Measurements from ENCODE around the gene LAP3.
"Not testable (repeated sequence)": the region's sequence is repeated elsewhere in the genome, so short reads cannot be mapped to it uniquely, and the experiment has no call there.

Gene LAP3

DNA sequence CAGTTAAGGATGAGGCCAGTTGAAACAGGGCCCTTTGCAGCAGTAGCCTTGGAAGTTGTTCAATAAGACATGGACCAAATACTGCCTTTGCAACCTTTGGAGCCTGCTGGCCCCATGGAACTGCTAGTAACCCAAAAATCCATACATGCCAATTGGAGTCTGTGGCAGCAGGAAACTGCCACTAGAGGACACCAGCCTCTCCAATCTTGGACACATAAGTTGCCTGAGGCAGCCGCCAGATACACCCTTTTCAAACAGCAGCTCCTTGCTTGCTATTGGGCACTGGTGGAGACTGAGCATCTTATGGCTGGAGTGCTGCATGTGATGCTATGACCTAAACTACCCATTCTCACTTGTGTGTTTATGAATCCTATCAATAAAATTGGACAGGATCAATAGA lies 14.8 kb upstream of the LAP3 start:
- DNase-seq, result no peak

- no peak for DNase-seq
These were observed 11.2 kb upstream of the LAP3 start for GRCh38 chr4:17565846-17566245.

DNA sequence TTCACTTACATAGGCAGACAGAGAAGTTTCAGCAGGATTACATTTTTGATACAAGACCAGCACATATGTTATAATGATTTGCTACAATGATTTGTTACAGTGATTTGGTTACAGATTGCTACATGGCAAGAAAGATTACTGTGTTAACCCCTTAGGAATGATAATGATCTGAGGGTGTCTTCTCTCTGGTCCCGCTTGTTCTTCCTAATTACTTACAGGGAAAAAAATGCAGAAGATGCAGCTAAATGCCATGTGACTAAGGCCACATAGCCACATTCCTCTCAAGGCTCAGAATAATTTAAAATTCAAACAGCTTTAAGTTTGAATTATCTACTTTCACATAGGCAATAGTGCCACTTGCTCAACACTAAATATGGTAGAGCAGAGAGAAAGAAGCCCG lies 9.7 kb upstream of the LAP3 start:
- no peak for DNase-seq

- DNase-seq, result no peak
These were observed 2.8 kb upstream of the LAP3 start for GRCh38 chr4:17574206-17574605.

DNA sequence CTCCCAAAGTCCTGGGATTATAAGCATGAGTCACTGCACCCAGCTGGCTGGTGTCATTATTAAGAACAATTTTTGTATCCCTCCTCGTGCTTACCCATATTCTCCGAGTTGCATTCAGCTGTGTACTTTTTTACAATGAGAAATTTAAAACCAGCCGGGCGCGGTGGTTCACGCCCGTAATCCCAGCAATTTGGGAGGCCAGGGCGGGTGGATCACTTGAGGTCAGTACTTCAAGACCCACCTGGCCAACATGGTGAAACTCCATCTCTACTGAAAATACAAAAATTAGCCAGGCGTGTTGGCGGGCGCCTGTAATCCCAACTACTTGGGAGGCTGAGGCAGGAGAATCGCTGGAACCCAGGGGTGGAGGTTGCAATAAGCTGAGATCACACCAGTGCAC lies 1.8 kb upstream of the LAP3 start:
- not testable (repeated sequence) for DNase-seq

DNA sequence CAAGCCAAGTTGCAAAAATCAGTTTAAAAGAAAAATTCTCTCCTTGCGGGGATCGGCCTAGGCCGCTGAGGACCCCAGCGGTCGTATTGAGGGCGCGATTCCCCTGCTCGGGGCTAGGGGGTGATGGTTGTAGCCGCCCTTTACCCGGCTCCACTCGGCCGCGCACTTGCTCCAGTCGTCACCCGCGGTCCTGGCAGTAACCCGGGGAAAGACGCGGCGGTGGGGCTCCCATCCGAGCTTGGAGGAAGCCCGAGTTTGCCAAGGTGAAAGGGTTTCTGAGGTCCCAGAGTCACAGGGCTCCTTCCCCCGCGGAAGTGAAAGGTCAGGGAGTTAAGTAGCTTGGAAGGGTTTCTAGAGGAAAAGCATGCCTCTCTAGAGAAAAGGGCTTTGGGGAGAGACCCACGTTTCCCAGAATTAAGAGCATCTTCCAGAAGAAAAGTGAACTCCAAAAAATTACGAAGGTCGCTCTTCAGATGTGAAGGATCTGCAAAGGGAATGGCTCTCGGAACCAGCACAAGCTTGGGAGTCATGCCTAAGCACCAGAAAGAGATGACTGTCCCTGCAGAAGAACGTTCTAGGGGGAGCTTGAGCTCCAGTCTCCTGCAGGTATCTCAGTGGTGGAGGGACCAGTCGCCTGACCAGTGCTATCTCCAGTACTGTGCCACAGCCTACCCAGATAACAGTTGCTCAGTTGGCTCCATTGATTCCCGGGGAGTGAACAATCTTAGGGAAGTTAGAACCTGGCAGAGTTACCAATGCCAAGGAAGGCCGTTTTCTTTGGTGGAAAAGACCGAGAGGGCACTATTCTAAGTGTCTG lies 875 bp downstream of the LAP3 start:
- peak; percentile 46 for DNase-seq

GRCh38 chr4:17578482-17578891 lies 1.5 kb downstream of the LAP3 start:
- peak; percentile 73 for DNase-seq

- no peak for DNase-seq
These were observed 4.0 kb downstream of the LAP3 start for GRCh38 chr4:17580969-17581368.

DNA sequence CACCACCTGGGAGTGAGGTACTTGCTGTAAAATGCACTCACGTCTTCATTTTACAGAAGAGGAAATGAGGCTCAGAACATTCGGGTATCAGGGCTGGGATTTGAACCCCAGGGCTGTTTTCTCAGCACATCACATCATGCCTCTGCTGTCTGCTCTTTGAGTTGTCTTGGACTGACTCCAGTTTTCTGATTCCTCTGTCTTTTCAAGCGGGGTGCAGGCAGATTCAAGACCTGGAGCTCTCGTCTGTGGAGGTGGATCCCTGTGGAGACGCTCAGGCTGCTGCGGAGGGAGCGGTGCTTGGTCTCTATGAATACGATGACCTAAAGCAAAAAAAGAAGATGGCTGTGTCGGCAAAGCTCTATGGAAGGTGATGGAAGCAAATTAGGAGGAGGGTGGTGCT lies 6.3 kb downstream of the LAP3 start:
- DNase-seq, result no peak

DNA sequence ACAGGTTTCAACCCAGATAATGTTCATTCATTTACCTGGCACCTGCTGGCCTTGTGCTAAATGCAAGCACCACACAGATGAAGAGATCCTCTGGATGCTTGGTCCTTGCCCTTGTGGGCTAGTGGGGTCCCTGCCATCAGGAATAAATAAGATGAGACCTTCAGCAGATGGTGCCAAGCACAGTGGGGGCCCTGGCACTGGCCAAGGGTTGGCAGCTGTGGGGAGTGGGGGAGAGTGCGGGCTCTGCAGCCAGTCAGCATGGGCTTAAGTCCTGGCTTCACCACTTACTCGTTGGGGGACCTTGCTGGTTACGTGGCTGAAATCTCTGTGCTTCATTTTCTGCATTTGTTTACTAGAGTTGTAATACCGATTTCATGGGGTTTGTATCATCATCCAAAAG lies 6.9 kb downstream of the LAP3 start:
- DNase-seq, result no peak

DNA sequence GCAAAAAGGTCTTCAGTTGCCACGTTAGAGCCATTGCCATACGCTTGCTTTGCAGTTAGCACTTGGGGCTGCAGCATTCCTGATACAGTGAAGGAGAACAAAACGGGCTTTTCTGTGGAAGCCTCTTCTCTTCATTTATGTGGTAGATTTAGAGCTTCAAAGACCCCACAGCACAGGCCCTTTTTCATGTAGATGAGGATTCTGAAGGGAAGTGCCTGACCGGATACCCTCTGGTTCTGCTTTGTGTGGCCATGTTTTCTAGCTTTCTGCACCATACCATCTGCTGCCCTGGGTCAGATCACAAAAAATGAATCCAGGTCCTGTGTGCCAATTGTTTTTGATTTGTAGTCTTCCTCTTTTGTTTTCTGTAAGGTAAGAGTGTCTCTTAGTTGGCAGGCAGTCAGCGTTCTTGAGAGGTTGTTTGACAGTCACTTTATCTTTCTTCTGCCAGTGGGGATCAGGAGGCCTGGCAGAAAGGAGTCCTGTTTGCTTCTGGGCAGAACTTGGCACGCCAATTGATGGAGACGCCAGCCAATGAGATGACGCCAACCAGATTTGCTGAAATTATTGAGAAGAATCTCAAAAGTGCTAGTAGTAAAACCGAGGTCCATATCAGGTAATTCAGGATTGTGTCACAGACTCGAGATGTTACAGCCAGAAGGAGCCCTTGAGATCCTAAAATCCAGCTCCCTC lies 7.7 kb downstream of the LAP3 start:
- no peak for DNase-seq

DNA sequence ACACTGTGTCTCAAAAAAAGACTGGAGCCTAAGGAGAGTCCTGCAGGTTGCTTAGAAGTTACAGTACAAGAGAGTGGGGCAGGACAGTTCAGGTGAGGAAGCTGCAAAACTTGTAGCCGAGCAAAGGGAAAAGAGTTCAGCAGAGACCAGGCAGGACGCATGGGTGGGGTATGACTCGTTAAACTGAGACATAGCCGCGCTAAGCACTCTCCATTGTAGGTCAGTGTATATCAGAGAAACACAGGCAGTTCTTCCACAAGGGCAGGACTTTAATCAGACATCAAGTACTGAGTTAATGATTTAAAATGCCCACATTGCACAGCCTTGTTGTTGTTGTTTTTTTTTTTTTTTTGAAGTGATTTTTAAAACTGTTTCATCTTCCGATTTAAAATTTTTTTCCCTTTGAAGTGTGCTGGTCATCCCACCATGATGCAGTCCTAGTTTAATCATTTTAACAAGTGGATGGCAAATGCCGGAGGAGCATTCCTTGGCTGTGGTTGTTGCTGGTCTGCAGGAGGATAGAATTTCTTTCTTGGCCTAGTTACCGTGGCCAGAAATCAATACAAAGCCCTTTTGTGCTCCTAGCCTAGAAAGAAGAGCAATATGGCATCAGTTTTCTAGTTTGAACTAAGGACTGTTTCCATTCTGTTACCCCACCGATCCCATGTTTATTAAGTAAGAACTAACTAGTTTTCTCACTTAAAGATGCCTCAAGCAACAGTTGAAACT lies 10.3 kb downstream of the LAP3 start:
- no peak for DNase-seq

DNA sequence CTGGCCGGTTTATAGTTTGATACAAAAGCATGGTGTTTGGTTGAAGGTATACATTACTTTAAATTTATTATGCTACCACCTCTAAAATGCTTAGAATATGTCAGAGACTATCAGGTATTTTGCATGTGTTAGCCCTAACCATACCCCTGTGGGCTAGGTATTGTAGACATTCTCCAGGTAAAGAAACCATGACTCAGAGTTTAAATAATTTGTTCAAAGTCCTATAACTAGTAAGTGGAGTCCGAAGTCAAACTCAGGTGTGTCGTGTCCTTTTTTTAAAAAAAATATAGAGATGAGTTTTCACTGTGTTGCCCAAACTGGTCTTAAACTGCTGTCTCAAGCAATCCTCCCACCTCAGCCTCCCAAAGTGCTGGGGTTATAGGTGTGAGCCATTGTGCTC lies 12.4 kb downstream of the LAP3 start:
- DNase-seq, result no peak

GRCh38 chr4:17595471-17596005 lies 18.5 kb downstream of the LAP3 start:
- peak; percentile 87 for DNase-seq

GRCh38 chr4:17597517-17597916 lies 20.5 kb downstream of the LAP3 start:
- DNase-seq, result no peak

DNA sequence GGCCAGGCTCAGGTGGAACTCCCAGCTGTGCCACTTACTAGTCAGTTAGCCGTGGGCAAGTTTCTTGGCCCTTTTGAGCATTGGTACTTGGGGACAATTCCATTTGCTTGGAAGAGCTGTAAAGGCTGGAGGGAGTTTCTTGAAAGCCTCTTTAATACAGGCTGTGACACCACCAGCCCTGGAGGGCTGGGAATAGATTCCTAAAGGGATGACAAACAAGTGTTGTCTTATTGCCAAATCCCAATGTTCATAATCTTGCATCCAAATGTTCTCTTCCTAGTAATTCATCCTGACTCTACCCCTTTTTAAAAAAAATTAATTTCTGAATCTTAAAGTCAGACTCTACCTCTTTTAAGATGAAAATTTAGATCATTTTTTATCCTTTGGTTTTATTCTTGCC lies 22.8 kb downstream of the LAP3 start:
- DNase-seq, result no peak

GRCh38 chr4:17605236-17605635 lies 28.2 kb downstream of the LAP3 start:
- DNase-seq, result no peak

DNA sequence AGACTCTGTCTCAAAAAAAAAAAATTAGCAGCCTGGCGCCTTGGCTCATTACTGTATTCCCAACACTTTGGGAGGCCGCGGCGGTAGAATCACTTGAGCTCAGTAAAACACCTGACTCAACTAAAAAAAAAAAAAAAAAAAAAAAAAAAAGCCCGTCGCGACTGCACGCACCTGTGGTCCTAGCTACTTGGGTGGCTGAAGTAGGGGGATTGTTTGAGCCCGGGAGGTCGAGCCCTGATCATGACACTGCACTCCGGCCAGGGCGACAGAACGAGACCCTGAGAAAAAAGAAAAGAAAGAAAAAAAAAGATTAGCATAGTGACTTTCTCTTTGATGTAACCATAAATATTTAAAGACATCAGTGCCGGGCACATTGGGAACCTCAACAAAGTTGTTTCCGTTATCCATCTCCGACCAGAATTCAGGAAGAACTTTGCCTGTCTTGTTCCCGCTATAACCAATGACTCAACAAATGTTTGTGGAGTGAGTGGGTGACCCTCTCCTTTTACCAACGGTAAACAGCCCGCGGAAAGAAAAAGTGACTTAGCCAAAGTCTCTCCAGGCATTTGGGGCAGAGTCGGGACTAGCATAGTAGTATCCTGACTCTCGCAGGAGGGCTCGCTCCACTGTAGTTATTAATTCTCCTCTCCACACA lies 36.9 kb downstream of the LAP3 start:
- peak; percentile 68 for DNase-seq

DNA sequence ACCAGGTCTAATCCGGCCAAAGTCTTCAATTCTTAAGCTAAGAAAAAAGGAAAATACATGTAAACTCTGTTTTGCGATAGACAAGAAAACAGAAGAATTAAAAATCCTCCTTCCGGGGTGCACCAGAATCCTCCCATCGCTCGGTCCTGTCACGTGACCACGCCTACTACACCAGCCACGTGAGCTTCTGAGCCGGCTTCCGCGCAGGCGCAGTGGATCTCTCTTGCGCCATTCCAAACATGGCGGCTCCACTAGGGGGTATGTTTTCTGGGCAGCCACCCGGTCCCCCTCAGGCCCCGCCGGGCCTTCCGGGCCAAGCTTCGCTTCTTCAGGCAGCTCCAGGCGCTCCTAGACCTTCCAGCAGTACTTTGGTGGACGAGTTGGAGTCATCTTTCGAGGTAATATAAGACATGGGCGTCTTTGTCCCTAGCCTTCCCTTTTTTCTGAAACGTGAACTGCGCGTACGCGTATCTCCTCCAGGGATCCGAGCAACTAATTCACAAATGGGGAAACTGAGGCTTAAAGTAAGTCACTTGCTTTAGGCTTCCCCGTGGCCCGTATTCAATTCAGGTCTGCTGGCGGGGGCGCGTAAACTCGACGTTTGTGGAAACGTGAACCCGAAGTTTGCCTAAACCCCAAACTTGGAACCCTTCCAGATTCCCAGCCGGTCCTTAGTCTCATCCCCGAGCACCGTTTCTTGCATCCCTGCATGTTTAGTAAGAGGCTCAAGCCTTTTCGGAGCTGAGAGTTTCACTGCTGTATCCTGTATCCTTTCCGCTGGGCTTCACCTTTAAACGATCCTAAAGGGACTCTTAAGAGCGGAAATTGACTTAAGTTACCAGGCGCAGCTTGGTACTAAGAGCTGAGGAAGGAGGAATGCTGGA lies 37.7 kb downstream of the LAP3 start, which contains the start of gene MED28:
TSS of gene MED28 (plus strand) at position 226 of the 884 bp plus-strand sequence. CDS start at position 240, 14 bp downstream.
- DNase-seq, result peak; percentile 97

DNA sequence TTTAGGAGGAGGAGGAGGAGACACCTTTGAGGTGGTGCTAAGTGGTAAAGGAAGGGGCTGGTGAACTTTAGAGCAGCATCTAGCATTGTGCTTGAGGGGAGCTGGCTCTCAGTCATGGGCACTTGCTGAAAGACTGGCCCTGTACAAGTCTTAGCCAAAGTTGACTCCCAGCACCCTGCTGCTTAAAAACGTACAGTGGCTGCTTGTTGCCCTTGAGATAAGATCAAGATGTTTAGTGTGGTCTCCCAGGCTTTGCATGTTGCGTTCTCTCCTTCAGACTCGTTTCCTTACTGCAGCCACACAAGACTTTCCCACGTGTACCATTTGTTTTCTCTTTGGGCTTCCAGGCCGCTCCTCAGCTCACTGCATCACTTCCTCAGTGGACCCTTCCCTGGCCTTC lies 39.3 kb downstream of the LAP3 start:
- DNase-seq, result no peak

DNA sequence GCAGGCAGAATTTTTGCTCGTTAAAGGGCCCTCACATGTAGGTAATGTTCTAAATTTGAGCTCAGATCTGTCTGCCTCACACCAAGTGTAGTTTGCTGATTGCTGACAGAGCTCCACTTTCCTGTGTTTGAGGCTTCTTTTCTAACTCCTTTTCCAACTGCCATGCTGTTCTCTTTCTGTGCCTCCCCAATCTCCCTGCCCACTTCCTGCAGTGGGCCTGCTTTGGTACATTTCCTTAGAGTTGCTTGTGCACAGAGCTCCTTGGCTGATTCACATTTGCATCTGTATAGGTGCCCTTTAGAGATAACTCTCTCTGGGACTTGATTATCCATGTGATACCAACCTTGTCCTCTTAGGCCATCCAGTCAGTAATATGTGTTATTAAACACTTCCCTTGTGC lies 41.9 kb downstream of the LAP3 start:
- no peak for DNase-seq
